Dermis microvascular lymphatic vessel endothelial cell (primary cell): ENCODE results near the gene CYSLTR2. TPM values are rescaled to one million over a fixed set of nuclear protein-coding genes. Genes with fewer than 3 reads are reported as not detected.
"Not testable (repeated sequence)": the region's sequence is repeated elsewhere in the genome, so short reads cannot be mapped to it uniquely, and the experiment has no call there.

Experiments
- DNase-seq, 2 donors: peaks; one replicate each; pipeline versions ENCODE4 v3.0.0 to v3.0.0-alpha.2; 2010; ENCODE audit warnings: low read depth in 2 of 2
- total RNA-seq: library from RNA; depleted of rRNA; stranded (reverse); fragments of >200 nt; gene quantifications from 2 replicates; pipeline ENCODE4 v1.2.1, GENCODE V29; 2014

The CYSLTR2 gene
- total RNA-seq, 1 donor from 2014 or later = not detected

- DNase-seq = no peak
These were observed 40.3 kb downstream of the CYSLTR2 start for GRCh38 chr13:48693998-48694397.

DNA sequence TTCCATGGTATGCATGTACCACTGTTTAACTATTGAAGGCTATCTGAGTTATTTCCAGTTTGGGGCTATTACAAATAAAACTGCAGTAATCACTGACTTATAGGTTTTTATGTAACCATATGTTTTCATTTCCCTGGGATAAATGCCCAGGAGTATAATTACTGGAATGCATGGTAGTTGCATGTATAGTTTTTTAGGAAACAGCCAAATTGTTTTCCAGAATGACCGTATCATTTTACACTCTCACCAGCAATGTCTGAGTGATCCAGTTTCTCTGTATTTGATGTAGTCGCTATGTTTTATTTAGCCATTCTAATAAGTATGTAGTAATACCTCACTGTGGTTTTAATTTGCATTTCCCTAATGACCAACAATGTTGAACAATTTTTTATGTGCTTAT, 42.0 kb downstream of the CYSLTR2 start:
- no peak for DNase-seq

- not testable (repeated sequence) for DNase-seq
These were observed 42.9 kb downstream of the CYSLTR2 start for GRCh38 chr13:48696676-48697075.

DNA sequence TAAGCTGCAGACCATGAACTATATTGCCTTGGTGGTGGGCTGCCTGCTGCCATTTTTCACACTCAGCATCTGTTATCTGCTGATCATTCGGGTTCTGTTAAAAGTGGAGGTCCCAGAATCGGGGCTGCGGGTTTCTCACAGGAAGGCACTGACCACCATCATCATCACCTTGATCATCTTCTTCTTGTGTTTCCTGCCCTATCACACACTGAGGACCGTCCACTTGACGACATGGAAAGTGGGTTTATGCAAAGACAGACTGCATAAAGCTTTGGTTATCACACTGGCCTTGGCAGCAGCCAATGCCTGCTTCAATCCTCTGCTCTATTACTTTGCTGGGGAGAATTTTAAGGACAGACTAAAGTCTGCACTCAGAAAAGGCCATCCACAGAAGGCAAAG, 53.7 kb downstream of the CYSLTR2 start:
- no peak for DNase-seq

DNA sequence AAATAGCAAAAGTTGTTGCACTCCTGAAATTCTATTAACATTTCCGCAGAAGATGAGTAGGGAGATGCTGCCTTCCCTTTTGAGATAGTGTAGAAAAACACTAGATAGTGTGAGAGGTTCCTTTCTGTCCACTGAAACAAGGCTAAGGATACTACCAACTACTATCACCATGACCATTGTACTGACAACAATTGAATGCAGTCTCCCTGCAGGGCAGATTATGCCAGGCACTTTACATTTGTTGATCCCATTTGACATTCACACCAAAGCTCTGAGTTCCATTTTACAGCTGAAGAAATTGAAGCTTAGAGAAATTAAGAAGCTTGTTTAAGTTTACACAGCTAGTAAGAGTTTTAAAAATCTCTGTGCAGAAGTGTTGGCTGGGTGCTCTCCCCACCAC, 55.0 kb downstream of the CYSLTR2 start:
- no peak for DNase-seq

DNA sequence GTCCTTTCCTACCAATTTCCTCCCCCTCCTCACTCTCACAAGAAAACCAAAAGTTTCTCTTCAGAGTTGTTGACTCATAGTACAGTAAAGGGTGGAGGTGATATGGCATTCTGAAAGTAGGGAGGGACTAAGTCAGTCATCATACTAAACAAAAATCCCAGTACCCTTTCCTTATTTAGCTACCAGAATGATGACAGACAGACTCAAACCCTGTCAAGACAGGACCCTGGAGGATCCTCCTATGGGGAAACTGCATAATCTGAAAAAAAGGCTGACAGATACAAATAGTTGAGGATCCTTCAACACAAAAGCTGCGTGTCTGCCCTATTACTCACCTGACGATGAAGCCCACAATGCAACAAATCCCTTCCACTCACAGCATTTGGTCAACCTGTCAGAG, 55.5 kb downstream of the CYSLTR2 start:
- no peak for DNase-seq

- no peak for DNase-seq
These were observed 56.4 kb downstream of the CYSLTR2 start for GRCh38 chr13:48710160-48710559.

DNA sequence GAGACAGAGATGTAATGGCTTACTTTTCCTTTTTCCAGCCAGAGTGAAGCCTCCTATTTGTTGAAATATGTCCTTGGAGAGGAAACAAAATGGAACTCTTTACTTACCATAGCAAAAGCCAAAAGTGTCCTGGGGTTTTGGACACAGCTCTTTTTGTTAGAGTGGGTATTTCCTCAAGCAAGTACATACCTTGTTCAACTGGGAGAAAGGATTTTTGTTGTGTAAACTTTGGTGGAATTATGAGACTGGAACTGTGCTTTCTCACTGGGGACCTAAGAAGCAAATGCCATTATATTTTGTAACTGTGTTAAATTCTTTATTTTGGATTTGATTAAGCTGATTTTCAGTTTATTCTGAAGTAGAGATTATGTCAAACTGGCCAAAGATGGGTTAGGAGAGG, 58.4 kb downstream of the CYSLTR2 start:
- DNase-seq = no peak

DNA sequence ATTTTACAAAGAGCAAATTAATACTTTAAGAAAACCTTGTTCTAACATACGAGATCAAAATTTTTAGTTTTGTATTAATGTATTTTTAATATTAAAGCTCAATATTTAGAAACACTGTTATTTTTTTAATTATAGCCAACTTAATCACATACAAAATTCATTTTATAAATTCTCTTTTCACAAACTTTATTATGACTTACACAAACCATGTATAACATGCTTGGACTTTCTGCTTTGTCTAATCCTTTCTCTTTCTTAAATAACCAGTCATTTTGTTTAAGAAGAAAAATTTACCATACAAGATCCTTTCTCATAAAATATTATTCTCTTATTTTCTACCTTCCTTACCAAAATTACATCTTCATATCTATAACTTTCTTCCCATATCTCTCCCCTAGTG, 62.2 kb downstream of the CYSLTR2 start:
- DNase-seq = no peak

GRCh38 chr13:48720621-48721020, 66.9 kb downstream of the CYSLTR2 start:
- no peak for DNase-seq

GRCh38 chr13:48723168-48723567, 69.4 kb downstream of the CYSLTR2 start:
- no peak for DNase-seq

- no peak for DNase-seq
These were observed 71.5 kb downstream of the CYSLTR2 start for GRCh38 chr13:48725271-48725670.

DNA sequence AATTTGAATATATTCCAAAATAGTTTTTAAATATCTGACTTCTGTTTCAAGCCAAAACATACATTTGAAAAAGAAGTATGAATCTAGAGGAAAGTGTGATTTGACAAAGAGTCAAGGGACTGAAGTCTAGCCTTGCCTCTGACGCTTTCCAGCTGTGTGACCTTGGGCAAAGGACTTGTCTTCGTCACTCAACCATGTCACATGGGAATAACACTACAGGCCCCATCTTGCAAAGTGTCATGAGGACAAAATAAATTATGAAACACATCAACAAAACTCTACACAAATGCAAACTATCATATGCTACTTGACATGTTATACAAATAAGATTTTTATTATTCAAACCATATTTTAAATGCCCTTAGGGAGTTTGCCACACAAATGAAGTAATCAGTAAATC, 73.0 kb downstream of the CYSLTR2 start:
- DNase-seq = no peak

- no peak for DNase-seq
These were observed 73.7 kb downstream of the CYSLTR2 start for GRCh38 chr13:48727241-48728011.

DNA sequence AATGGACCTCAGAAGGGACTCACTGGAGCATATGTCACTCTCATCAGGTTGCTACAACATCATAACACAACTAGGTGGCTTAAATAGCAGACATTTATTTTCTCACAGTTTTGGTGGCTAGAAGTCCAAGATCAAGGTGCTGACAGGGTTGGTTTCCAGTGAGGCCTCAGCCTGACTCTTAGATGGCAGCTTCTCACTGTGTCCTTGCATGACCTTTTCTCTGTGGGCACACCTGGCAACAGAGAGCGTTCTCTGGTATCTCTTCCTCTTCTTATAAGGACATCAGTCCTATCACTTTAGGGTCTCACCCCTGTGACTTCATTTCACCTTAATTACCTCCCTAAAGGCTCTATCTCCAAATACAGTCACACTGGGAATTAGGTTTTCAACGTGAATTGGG, 74.5 kb downstream of the CYSLTR2 start:
- no peak for DNase-seq

- no peak for DNase-seq
These were observed 75.1 kb downstream of the CYSLTR2 start for GRCh38 chr13:48728876-48729275.

GRCh38 chr13:48729856-48730255, 76.1 kb downstream of the CYSLTR2 start:
- DNase-seq = no peak

DNA sequence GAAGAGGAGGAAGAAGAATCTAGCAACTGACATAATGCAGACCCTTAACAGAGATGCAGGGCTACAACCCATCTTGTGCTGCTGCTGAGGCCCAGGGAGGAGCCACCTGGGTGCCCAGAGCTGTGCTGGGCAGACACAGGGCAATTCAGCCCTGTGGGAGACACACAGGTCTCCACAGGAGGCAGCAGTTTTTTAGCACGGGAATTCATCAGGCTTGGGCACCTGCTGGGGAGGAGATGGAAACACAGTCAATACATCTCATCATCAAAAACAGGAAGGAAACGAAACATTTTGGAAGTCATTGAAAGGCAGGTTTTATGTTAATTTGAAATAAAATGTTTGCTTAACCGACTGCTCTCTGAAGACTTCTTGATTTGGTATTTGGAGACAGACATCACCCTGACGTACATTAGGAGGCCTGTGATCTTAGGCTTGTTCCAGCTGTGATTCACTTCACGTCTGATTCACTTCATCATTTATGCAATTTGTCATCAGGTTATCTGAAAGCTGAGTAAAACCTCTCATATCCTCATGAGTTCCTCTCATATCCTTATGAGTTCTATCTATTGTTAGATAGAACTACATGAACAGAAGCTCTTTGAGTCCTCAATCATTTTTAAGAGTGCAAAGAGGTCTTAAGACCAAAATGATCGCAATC, 77.4 kb downstream of the CYSLTR2 start:
- peak in 1 of 2 donors; percentile 6 for DNase-seq

DNA sequence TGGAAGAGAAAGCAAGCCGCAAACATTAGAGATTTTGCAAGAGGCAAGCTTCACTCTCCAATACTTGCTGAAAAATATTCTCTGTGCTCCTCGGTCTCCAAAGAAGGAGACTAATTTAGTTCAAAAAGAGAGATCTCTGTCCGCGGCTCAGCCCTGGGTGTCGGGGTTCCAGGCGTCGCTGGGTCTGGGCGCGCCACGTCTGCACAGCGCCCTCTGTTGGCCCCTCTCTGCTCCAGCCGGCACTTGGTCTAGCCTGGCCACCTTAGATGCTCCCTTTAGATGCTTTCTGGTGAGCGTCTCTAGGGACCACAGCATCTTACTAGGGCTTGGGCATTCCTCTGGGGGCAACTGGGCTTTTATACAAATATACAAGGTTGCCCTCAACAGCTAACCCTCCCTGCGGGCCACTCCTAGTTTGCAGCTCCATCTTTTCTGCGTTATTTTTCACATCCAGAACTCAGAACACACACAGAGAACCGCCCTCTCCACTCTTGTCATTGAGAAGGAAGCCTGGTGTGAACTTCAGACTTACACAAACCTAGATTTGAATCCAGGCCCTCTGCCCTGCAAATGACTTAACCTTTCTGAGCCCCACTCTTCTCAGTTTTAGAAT, 78.3 kb downstream of the CYSLTR2 start:
- DNase-seq = peak; percentile 3 to 59

GRCh38 chr13:48733739-48734335, 80.1 kb downstream of the CYSLTR2 start:
- no peak for DNase-seq

DNA sequence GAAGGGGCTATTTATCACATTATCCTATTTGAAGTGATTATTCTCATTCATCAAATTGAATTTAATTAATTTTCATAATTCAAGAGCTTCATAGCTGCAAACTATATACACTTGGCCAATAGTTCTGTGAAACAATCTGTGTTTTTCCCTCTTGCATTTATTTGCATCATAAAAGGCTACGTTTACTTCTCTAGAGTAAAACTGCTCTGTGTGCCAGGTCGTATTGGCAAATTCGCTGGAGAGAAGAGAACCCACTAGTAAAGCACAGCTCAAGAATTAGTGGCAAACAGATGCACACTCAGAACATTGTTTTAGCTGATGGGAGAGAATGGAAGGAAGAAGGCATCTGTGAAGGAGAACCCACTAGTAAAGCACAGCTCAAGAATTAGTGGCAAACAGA, 81.8 kb downstream of the CYSLTR2 start:
- no peak for DNase-seq

GRCh38 chr13:48737689-48738088, 84.0 kb downstream of the CYSLTR2 start:
- no peak for DNase-seq
